Measurements from ENCODE around the gene CALN1. TPM values are rescaled to one million over a fixed set of nuclear protein-coding genes. Genes with fewer than 3 reads are reported as not detected.

Gene CALN1
- total RNA-seq, 1 experiment from 2014 or later, result not detected

DNA sequence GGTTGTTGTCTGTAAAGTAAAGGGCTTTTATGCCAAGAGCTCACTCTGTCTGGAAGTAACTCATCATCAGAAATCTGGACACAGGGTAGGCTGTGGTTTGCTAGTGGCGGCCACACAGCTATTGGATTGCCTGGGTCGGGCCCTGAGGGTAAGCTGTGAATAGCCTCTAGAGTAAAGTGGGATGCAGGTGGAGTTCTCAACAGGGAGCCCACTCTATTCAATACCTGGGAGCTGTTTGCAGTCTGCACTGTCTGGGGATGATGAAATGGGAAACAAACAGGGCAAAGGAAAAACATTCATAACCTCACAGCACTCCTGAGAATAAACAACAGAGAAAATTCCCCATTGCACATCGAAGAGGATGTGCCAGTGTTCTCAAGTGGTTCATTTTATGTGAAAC lies 582.6 kb downstream of the CALN1 start:
- H3K9me3 ChIP-seq, result no peaks in the 10 kb centered on the region
- no peak for DNase-seq
- intact Hi-C loops (cut with micrococcal nuclease; ENCODE audit: unreplicated experiment), result no loop called here
- H3K4me1 ChIP-seq, result no peaks in the 10 kb centered on the region
- ChIA-PET POLR2A (no interaction called here), CTCF (no interaction called here)
- no peaks in the 10 kb centered on the region for H3K36me3 ChIP-seq (ENCODE audit: control insufficient read depth, insufficient read depth, low read length)
- TF ChIP-seq, protein P1, sequence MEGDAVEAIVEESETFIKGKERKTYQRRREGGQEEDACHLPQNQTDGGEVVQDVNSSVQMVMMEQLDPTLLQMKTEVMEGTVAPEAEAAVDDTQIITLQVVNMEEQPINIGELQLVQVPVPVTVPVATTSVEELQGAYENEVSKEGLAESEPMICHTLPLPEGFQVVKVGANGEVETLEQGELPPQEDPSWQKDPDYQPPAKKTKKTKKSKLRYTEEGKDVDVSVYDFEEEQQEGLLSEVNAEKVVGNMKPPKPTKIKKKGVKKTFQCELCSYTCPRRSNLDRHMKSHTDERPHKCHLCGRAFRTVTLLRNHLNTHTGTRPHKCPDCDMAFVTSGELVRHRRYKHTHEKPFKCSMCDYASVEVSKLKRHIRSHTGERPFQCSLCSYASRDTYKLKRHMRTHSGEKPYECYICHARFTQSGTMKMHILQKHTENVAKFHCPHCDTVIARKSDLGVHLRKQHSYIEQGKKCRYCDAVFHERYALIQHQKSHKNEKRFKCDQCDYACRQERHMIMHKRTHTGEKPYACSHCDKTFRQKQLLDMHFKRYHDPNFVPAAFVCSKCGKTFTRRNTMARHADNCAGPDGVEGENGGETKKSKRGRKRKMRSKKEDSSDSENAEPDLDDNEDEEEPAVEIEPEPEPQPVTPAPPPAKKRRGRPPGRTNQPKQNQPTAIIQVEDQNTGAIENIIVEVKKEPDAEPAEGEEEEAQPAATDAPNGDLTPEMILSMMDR (IDR thresholded peaks at IDR 0.05; ENCODE audit: insufficient read depth in 1 of 2, low read depth in 1 of 2, low read length in 1 of 2, severe bottlenecking in 1 of 2, unreplicated experiment in 1 of 2), result no peak
- Mint-ChIP-seq H3K27ac (ENCODE audit: unreplicated experiment) (no peak overlapping the region), H3K9me3 (ENCODE audit: unreplicated experiment) (peaks cover 13% of the 10 kb centered on the region), H3K36me3 (ENCODE audit: insufficient read depth, unreplicated experiment) (no peaks in the 10 kb centered on the region), H3K4me3 (ENCODE audit: unreplicated experiment) (no peak overlapping the region), H3K4me1 (ENCODE audit: low read depth, unreplicated experiment) (no peaks in the 10 kb centered on the region), H3K27me3 (ENCODE audit: insufficient read depth, unreplicated experiment) (no peaks in the 10 kb centered on the region)
- H3K27me3 ChIP-seq (replicated peaks; ENCODE audit: control insufficient read depth, insufficient read depth, low read length), result no peaks in the 10 kb centered on the region
- H3K4me3 ChIP-seq (ENCODE audit: low read depth, low read length), result no peak overlapping the region
- no TSS peak for BruUV-seq (replicated peaks)

DNA sequence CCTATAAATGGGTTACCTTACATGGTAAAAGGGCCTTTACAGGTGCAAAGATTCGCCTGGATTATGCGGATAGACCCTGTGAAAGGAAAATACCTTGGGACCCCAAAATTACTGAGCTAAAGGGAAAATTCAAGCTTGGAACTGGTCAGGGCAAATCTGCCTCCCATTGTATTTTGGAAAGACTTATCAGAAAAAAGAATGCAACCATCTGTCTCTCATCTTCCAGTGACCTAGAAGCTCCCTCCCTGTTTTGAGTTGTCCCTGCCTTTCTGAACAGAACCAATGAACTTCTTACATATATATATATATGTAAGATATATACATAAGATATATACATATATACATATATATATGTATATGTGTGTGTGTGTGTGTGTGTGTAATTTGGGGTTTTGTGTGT lies 583.8 kb downstream of the CALN1 start:
- peaks cover 13% of the 10 kb centered on the region for H3K9me3 Mint-ChIP-seq (ENCODE audit: unreplicated experiment)
- CTCF ChIA-PET, result no interaction called here
- intact Hi-C loops (cut with micrococcal nuclease; ENCODE audit: unreplicated experiment), result no loop called here
- no peak for DNase-seq
- Histone ChIP-seq H3K27me3 (replicated peaks; ENCODE audit: control insufficient read depth, insufficient read depth, low read length) (no peaks in the 10 kb centered on the region), H3K36me3 (ENCODE audit: control insufficient read depth, insufficient read depth, low read length) (no peaks in the 10 kb centered on the region), H3K4me3 (ENCODE audit: low read depth, low read length) (no peak overlapping the region), H3K9me3 (no peaks in the 10 kb centered on the region), H3K4me1 (no peaks in the 10 kb centered on the region)
- H3K4me1 Mint-ChIP-seq (ENCODE audit: low read depth, unreplicated experiment), result no peaks in the 10 kb centered on the region
- no TSS peak for BruUV-seq (replicated peaks)
- TF ChIP-seq, protein P1 (IDR thresholded peaks at IDR 0.05; ENCODE audit: insufficient read depth in 1 of 2, low read depth in 1 of 2, low read length in 1 of 2, severe bottlenecking in 1 of 2, unreplicated experiment in 1 of 2), result no peak
- no peak overlapping the region for H3K27ac Mint-ChIP-seq (ENCODE audit: unreplicated experiment)
- H3K4me3 Mint-ChIP-seq (ENCODE audit: unreplicated experiment), result no peak overlapping the region
- POLR2A ChIA-PET, result no interaction called here
- no peaks in the 10 kb centered on the region for H3K36me3 Mint-ChIP-seq (ENCODE audit: insufficient read depth, unreplicated experiment)
- H3K27me3 Mint-ChIP-seq (ENCODE audit: insufficient read depth, unreplicated experiment), result no peaks in the 10 kb centered on the region

DNA sequence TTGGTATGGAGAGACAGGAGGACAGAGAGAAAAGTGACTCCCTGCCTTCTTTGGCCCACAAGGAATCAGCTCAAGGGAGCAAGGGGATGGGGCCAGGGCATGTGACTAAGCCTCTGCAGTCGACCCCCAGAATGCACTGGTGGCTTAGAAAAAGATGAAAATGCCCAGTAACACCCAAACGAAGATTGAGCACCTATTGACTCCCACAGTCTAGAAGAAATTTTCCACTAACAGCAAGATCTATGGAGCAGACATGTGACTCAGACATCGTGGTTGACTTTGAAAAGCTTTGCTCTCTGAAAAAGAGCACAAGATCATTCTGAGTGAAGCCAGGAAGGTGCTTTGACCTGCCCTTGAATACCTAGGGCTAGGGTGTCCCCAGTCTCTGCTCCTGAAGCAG lies 586.0 kb downstream of the CALN1 start:
- DNase-seq, result no peak
- H3K4me1 ChIP-seq, result no peaks in the 10 kb centered on the region
- TF ChIP-seq, protein P1 (IDR thresholded peaks at IDR 0.05; ENCODE audit: insufficient read depth in 1 of 2, low read depth in 1 of 2, low read length in 1 of 2, severe bottlenecking in 1 of 2, unreplicated experiment in 1 of 2), result no peak
- no peak overlapping the region for H3K4me3 Mint-ChIP-seq (ENCODE audit: unreplicated experiment)
- intact Hi-C loops (cut with micrococcal nuclease; ENCODE audit: unreplicated experiment), result no loop called here
- peaks cover 15% of the 10 kb centered on the region for H3K9me3 Mint-ChIP-seq (ENCODE audit: unreplicated experiment)
- no peaks in the 10 kb centered on the region for H3K9me3 ChIP-seq
- no peaks in the 10 kb centered on the region for H3K36me3 ChIP-seq (ENCODE audit: control insufficient read depth, insufficient read depth, low read length)
- H3K36me3 Mint-ChIP-seq (ENCODE audit: insufficient read depth, unreplicated experiment), result no peaks in the 10 kb centered on the region
- H3K27me3 Mint-ChIP-seq (ENCODE audit: insufficient read depth, unreplicated experiment), result no peaks in the 10 kb centered on the region
- ChIA-PET CTCF (interaction anchor here (0.7 kb wide), 1 partner anchor 1747 kb away, joined by 4 read pairs; no protein-coding TSS in a partner anchor), POLR2A (no interaction called here)
- H3K4me1 Mint-ChIP-seq (ENCODE audit: low read depth, unreplicated experiment), result no peaks in the 10 kb centered on the region
- H3K27ac Mint-ChIP-seq (ENCODE audit: unreplicated experiment), result no peak overlapping the region
- H3K4me3 ChIP-seq (ENCODE audit: low read depth, low read length), result no peak overlapping the region
- H3K27me3 ChIP-seq (replicated peaks; ENCODE audit: control insufficient read depth, insufficient read depth, low read length), result no peaks in the 10 kb centered on the region
- no TSS peak for BruUV-seq (replicated peaks)

All from Caco-2 (cell line).